ENCODE data around the gene SPPL2B.
"Not testable (repeated sequence)": the region's sequence is repeated elsewhere in the genome, so short reads cannot be mapped to it uniquely, and the experiment has no call there.

SPPL2B gene

DNA sequence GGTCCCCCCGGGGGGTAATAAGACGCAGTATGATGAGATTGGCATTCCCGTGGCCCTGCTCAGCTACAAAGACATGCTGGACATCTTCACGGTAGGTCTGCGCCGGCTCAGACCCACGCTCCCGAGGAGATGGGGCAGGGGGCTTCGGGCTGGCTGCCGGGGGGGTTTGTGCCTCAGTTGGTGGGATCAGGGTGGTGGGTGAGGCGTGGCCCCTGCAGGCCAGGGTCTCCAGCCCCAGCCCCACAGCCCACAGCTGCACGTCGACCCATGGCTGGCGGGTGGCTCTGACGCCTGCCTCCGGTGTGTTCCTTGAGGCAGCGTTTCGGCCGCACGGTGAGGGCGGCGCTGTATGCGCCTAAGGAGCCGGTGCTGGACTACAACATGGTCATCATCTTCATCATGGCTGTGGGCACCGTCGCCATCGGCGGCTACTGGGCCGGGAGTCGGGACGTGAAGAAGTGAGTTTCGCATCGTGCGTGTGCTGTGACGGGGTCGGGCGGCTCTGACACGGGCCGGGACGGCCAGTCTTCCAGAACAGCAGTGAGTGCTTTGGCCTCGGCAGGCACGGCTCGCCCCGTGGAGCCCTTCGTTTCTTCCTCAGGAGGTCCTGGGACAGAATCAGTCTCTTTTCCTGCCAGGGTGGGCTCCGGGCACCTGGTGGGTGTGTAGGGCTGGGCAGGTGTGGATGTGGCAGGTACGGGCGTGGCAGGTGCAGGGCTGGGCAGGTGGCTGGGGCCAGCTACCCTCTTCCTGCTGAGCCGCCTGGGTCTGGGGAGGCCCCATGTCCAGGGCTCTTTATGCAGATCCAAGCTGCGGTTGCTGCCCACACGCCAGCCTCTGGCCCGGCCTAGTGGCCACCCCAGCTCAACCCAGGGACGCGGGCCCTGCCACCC, 10.5 kb downstream of the SPPL2B start:
- no peak for DNase-seq

- DNase-seq, result no peak
These were observed 11.3 kb downstream of the SPPL2B start for GRCh38 chr19:2339644-2340310.

DNA sequence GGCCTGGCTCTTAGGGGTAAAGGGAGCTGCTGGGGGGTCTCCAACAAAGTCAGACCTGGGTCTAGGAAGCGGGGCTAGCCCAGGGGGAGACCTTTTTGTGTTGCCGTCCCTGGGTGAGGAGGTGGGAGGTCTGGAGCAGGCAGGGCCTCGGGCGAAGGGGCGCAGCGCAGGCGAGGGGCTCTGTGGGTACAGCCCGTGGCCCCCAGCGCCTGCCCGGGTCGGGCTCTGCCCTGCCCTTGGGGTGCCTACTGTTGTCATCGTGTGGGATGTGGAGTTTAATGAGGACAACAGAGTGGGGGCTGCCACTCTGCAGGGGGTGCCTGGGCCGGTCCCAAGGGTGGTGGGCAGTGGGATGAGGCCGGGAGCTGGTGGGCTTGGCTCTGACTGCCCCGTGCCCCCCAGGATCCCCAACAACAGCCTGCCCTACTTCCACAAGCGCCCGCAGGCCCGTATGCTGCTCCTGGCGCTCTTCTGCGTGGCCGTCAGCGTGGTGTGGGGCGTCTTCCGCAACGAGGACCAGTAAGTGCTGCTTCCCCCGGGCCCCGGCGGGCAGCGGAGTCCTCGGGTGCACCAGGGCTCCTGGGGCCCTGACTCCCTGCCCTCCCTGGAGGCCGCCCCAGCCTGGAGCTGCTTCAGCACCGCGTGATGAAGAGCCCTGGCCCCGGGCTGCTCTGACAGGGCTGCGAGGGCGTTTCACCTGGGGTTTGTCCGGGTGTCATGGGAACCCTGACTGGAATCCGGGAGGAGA, 12.2 kb downstream of the SPPL2B start:
- no peak for DNase-seq

DNA sequence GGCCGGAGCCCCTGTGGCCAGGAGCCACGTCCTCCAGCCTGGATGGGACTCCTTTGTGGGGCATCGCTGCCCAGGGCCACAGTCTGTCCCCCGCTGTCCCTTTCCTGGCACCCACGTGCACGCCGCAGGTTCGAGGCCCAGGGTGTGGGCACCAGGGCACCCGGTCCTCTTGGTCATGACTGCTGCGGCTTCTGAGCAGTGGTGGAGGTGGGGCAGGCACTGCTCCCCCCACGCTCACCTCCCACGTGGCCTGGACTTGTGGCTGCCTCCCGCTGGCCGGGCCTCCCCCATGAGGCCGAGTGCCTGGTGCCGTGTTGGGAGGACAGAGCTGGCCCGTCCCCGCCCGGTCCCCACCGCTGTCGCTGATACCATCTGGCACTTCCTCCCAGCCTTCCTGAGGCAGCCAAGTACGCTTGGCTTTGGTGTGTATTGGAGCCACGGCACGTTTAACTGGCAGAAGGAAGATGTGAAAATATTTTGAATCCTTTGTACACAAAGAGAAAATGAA, 12.8 kb downstream of the SPPL2B start:
- no peak for DNase-seq

GRCh38 chr19:2341982-2342381, 13.5 kb downstream of the SPPL2B start:
- no peak for DNase-seq

- DNase-seq, result no peak
These were observed 14.3 kb downstream of the SPPL2B start for GRCh38 chr19:2342656-2343288.

- DNase-seq, result no peak
These were observed 15.0 kb downstream of the SPPL2B start for GRCh38 chr19:2343289-2343982.

DNA sequence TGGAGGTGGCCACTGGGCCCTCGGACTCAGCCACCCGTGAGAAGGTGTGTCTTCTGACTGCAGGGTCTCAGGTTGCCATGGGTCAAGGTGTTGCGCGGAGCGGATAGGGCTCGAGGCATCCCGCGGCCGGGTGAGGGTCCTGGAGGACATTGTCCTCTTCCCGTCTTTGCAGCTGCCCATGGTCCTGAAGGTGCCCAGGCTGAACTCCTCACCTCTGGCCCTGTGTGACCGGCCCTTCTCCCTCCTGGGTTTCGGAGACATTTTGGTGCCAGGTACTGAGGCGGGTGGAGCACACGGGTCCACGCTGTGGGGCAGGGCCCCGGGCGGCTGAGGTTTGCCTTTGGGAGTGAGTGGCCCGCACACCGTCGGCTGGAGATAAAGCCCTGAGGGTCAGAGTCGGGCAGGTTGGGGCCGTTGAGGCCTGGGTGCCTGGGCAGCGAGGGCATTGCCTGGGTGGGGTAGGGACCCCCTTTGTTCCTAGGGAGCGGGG, 15.9 kb downstream of the SPPL2B start:
- no peak for DNase-seq

GRCh38 chr19:2345076-2345475, 16.6 kb downstream of the SPPL2B start:
- DNase-seq, result no peak

DNA sequence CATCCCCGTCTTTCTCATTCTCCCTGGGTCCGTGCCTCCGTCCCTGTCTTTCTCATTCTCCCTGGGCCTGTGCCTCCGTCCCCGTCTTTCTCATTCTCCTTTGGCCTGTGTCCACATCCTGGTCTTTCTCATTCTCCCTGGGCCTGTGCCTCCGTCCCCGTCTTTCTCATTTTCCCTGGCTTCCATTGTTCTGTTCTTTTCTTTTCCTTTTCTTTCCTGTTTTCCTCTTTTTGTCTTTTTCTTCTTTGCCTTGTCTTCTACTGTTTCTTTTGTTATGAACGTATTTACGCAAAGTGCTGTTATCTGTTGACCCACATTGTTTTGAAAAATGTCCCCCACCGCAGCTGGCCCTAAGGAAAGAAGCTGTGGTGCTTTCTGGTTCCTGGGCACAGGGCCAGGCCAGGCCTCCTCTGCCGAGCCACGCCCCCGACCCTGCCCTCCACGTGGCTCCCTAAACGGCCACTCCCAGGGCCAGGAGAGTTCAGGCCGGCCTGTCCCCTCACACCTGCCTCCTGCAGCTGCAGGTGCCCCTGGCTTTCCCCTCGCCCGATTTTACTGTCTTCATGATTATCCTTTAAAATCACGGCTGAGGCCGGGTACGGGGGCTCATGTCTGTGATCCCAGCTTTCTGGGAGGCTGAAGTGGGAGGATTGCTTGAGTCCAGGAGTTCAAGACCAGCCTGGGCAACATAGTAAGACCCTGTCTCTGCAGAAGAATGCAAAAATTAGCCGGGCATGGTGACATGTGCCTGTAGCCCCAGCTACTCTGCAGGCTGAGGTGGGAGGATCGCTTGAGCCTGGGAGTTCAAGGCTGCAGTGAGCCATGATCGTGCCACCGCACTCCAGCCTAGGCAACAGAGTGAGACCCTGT, 17.5 kb downstream of the SPPL2B start:
- no peak for DNase-seq

DNA sequence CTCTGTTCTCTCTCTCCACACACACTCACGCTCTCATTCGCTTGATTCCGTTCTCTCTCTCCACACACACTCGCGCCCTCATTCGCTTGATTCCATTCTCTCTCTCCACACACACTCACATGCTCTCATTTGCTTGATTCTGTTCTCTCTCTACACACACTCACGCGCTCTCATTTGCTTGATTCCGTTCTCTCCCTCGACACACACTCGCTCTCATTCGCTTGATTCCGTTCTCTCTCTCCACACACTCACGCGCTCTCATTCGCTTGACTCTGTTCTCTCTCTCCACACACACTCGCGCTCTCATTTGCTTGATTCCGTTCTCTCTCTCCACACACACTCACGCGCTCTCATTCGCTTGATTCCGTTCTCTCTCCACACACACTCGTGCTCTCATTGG, 21.3 kb downstream of the SPPL2B start:
- DNase-seq, result not testable (repeated sequence)

GRCh38 chr19:2350656-2351055, 22.2 kb downstream of the SPPL2B start:
- no peak for DNase-seq

DNA sequence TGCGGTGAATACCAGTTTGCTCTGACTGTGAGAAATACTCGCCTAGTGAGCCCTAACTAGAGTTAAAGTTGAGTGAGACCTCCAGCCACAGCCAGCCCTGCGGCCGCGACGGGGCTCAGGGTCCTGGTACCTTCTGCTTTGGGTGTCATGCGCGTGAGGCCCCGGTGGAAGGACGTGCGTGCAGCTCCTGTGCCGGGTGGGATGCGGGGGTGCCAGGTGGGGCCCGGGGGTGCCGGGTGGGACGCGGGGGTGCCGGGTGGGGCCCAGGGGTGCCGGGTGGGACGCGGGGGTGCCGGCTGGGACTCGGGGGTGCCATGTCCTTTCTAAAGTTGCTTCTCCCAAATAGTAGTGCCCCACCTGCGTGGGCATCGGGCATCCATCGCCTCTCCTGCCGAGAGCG, 23.1 kb downstream of the SPPL2B start:
- DNase-seq, result no peak

DNA sequence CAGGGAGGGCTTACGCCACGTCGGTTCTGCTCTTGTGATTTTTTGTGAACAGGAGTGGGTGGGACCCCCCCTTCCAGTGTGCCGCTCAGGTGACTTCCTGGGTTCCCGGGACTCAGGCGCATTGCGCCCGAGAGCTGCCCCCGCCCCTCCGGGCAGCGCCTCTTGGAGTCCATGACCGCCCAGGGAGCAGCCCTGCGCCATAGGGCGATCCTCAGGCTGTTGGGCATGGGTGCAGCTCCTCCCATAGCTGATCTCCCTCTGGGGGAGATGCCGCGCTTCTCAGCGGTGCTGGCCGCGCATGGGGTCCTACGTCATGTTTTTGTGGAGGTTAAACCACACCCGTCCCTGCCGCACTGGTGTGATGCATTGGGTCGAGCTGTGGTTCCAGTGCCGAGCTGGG, 23.6 kb downstream of the SPPL2B start:
- DNase-seq, result no peak

DNA sequence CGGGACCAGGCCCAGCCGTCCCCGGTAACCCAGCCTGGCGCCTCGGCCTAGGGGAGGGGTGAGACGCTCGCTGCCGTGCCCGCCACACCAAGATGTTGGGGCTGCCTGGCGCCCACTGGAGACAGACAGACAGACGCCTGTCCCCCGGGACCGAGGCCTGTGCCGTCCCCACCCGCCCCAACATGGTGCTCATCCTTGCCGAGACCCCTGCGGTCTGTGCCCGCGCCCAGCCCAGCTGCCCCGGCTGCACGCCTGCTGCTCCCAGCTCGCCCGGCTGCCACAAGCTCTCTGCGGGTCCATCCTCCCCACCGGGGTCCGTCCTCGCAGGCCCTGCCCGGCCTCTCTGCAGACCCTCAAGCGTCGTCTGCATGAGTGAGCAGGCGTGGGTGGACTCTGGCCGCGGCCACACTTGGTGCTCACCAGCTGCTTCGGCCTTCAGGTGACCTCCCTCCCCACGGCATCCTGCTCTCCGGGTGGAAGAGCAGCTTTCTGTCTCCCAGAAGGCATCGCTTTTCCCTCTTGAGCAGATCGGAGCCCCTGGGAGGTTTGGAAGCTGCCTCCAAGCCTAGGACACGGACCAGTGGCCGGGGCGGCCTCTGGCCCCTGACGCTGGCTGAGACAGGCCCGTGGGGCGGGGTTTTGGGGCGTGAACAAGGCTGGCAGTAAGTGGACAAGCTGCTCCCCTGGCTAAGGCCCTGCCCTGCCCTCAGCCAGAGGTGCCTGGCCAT, 24.8 kb downstream of the SPPL2B start:
- no peak for DNase-seq

DNA sequence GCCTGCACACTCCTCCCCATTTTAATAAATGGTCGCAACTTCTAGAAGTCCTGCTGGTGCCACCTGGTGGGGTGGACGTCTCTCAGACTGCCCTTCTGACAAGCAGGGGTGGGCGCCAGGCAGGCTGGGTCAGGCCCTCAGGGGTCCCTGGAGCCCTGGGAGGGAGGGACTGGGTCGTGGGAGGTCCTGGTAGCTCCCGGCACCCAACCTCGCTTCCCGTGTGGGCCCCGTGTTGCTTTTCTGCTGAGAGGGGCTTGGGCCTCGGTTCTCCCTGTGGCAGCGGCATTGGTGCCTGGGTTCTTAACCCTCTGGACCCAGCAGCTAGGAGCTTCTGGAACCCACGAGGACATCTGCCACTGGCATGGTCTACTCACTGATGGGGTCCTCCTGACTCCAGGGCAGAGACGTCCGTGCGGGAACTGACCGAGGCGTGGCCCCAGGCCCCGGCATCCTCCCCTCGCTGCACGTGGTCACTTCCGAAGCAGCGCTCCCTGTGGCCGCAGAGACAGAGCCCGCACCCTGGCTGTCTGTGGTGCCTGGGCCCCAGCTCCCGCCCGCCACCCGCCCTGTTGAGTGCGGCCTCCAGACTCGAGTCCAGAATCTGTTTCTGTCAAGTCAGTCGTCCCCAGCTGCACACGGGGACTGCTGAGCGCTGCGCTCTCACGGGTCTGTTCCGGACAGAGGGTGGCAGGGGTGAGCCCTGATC, 25.6 kb downstream of the SPPL2B start:
- DNase-seq, result no peak

DNA sequence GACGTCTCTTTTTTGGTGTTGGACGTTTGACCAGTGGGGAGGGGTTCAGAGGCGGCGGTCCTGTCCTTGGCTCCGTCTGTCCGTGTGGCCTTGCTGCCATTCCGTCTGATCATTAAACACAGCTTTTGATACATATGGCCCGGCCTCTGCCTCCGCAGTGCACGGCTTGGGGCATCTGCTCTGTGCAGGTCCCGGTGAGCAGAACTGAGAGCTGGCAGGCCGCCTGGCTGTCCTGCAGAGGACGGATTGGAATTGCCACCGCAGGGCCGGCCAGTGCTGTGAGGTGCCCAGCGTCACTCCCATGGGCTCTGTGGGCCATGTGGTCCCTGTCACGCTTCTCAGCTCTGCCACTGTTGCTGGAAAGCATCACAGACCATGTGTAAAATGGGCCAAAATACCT, 26.2 kb downstream of the SPPL2B start:
- DNase-seq, result no peak

DNA sequence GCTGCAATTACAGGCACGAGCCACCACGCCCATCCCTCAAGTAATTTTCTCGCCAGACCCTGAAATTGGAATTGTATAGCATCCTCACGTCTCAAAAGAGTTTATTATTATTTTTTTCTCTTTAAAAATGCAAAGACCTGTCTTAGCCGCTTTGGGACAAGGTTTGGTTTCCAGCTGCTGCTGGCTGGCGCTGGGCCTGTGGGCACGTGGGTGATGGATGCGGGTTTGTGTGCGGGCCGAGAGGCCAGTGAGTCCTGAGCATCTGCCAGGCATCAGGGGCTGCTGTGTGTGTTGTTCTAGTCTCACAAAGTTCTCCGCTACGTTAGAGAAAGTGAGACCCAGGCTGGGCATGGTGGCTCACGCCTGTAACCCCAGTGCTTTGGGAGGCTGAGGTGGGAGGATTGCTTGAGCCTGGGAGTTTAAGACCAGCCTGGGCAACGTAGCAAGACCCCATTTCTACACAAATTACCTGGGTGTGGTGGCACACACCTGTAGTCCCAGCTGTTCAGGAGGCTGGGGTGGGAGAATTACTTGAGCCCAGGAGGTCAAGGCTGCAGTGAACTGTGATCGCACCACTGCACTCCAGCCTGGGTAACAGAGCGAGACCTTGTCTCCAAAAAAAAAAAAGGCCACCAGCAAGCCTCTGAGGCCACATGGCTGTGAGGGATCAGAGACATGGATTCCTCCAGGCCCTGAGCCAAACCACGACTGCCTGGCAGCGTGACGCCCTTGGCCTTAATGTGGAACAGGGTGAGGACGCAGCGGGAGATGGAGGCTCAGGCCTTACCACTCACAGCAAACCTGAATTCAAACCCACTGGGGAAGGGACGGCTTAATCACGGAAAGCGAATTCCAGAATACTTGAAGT, 26.9 kb downstream of the SPPL2B start:
- DNase-seq, result no peak
